WERI-Rb-1 (cell line): ENCODE data around the gene RGMA.

ENCODE experiments used
- DNase-seq: peaks from one replicate; pipeline ENCODE4 v3.0.0-alpha.2; 2020
- H3K27ac ChIP-seq: fragments of 250-450 bp; sonication (Bioruptor Pico); 2 replicates; pipeline ENCODE4 v1.5.1; 2020; ENCODE audit warnings: mild to moderate bottlenecking, moderate library complexity
- H3K27me3 ChIP-seq: fragments of 250-450 bp; sonication (Bioruptor Pico); 2 replicates; pipeline ENCODE4 v1.5.1; 2021; ENCODE audit warnings: mild to moderate bottlenecking, low read depth, moderate library complexity; ENCODE audit not compliant: insufficient read depth, severe bottlenecking
- H3K36me3 ChIP-seq: fragments of 250-450 bp; sonication (Bioruptor Pico); 2 replicates; pipeline ENCODE4 v1.5.1; 2020; ENCODE audit warnings: mild to moderate bottlenecking, moderate library complexity
- H3K4me3 ChIP-seq: 2 replicates; pipeline ENCODE4 v1.5.1; 2011; ENCODE audit warnings: low read depth, mild to moderate bottlenecking, control low read depth, low read length
- H3K9me3 ChIP-seq: fragments of 250-450 bp; sonication (Bioruptor Pico); 2 replicates; pipeline ENCODE4 v1.5.1; 2021; ENCODE audit warnings: mild to moderate bottlenecking, moderate library complexity; ENCODE audit not compliant: severe bottlenecking
- TF ChIP-seq, protein P1 (sequence below): IDR thresholded peaks from 2 replicates; pipeline ENCODE4 v1.5.1; 2011; ENCODE audit warnings: low read depth, mild to moderate bottlenecking, control low read depth, inconsistent platforms, low read length

The RGMA gene

DNA sequence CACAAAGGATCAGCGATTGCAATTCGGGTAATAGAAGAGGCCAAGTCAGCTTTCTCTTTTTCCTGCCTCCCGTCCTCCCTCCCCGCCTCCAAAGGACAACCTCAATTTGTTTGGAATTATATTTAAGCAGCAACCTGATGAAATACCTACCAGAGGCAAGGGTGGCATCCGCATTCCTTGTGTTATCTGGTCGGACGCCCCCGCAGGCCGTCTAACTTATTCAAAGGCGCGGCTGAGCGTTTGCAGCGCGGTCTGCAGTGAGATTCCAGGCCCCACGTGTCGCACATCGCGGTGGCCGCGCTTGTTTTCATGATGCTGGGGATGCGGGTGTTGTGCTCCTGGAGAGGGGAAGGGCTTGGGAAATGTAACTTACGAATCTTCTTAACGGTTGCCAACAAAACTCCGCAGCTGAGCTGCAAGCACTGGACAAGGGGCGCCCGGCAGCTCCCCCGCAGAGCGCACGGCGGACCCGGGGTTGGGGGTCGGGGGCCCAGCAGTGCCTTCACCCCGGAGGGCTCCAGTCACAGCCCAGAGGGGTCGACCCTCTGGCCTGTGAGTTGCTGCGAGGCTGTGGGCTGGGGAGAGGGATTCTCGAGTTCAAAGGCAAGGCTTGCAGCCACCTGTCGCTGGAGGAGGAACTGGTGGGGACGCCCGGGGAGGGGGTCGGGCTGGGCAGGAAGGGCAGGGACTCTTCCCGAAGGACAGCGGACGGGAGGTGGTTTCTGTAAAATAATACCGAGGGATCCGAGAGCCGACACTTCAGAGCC is 20.5 kb upstream of the RGMA start:
- Histone ChIP-seq H3K27me3 (peaks cover 95% of the 10 kb centered on the region), H3K36me3 (no peaks in the 10 kb centered on the region), H3K9me3 (no peaks in the 10 kb centered on the region), H3K27ac (no peak overlapping the region), H3K4me3 (no peak overlapping the region)
- DNase-seq, result no peak
- TF ChIP-seq, protein P1, sequence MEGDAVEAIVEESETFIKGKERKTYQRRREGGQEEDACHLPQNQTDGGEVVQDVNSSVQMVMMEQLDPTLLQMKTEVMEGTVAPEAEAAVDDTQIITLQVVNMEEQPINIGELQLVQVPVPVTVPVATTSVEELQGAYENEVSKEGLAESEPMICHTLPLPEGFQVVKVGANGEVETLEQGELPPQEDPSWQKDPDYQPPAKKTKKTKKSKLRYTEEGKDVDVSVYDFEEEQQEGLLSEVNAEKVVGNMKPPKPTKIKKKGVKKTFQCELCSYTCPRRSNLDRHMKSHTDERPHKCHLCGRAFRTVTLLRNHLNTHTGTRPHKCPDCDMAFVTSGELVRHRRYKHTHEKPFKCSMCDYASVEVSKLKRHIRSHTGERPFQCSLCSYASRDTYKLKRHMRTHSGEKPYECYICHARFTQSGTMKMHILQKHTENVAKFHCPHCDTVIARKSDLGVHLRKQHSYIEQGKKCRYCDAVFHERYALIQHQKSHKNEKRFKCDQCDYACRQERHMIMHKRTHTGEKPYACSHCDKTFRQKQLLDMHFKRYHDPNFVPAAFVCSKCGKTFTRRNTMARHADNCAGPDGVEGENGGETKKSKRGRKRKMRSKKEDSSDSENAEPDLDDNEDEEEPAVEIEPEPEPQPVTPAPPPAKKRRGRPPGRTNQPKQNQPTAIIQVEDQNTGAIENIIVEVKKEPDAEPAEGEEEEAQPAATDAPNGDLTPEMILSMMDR, result no peak

- Histone ChIP-seq H3K4me3 (no peak overlapping the region), H3K9me3 (no peaks in the 10 kb centered on the region), H3K36me3 (no peaks in the 10 kb centered on the region), H3K27me3 (peaks cover 91% of the 10 kb centered on the region), H3K27ac (no peak overlapping the region)
- TF ChIP-seq, protein P1, result no peak
- no peak for DNase-seq
Observed at GRCh38 chr15:93107646-93108045, 18.6 kb upstream of the RGMA start.

- Histone ChIP-seq H3K9me3 (no peaks in the 10 kb centered on the region), H3K27ac (no peak overlapping the region), H3K27me3 (peaks cover 87% of the 10 kb centered on the region), H3K4me3 (no peak overlapping the region), H3K36me3 (no peaks in the 10 kb centered on the region)
- TF ChIP-seq, protein P1, result no peak
- DNase-seq, result no peak
Observed at GRCh38 chr15:93105485-93105884, 16.5 kb upstream of the RGMA start.

DNA sequence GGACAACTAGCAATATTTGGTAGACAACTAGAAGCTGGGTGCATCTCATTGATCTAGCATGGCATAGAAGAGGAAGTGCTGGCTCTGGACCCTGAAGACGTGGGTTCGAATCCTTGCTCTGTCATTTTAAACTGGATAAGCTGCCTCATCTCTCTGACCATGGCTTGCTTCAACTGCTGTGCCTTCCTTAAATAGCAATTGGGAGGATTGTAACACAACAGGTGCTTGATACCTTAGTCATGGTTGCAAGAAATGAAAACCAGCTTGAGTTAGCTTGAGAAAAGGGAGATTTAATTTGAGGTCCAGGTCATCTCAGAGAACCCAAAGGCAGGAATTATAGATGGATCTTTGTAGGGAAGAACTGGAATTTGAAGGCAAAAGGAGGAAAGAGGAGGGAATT is 14.8 kb upstream of the RGMA start:
- Histone ChIP-seq H3K27ac (no peak overlapping the region), H3K4me3 (no peak overlapping the region), H3K36me3 (no peaks in the 10 kb centered on the region), H3K9me3 (no peaks in the 10 kb centered on the region), H3K27me3 (peaks cover 87% of the 10 kb centered on the region)
- no peak for DNase-seq
- TF ChIP-seq, protein P1, result no peak

DNA sequence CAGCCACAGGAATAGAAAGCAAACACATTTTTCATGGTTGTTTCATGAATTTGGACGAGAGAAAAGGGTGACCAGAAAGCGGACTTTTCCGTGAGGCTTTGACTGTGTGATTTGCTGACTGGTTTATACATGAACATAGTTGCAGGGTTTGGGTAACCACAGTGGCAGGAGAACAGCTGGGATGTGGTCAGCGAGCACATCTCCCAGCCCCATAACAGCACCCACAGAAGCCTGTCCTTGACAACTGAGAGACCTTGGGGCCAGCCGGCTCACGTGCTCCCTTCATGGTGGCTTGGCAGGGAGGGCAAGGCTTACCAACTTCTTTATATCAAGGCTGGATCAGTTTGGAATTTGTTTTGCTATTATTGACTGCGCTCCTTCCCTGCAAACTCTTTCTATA is 13.2 kb upstream of the RGMA start:
- Histone ChIP-seq H3K27me3 (peaks cover 86% of the 10 kb centered on the region), H3K4me3 (no peak overlapping the region), H3K36me3 (no peaks in the 10 kb centered on the region), H3K27ac (no peak overlapping the region), H3K9me3 (no peaks in the 10 kb centered on the region)
- TF ChIP-seq, protein P1, result no peak
- DNase-seq, result no peak

- H3K27ac ChIP-seq, result no peak overlapping the region
- no peaks in the 10 kb centered on the region for H3K9me3 ChIP-seq
- TF ChIP-seq, protein P1, result no peak
- peaks cover 88% of the 10 kb centered on the region for H3K27me3 ChIP-seq
- no peak overlapping the region for H3K4me3 ChIP-seq
- DNase-seq, result no peak
- no peaks in the 10 kb centered on the region for H3K36me3 ChIP-seq
Observed at GRCh38 chr15:93093765-93094164, 4.8 kb upstream of the RGMA start.
